Aorta (tissue), 5 donors: ENCODE measurements around the gene SNX24. TPM values are rescaled to one million over a fixed set of nuclear protein-coding genes. Genes with fewer than 3 reads are reported as not detected.
"Not testable (repeated sequence)": the region's sequence is repeated elsewhere in the genome, so short reads cannot be mapped to it uniquely, and the experiment has no call there.

ENCODE experiments used
- ATAC-seq: fragments of 200-7000 bp; cut with Tn5 transposase; one replicate; pipeline ENCODE4 v1.9.1; 2022; ENCODE audit warnings: moderate library complexity; ENCODE audit not compliant: low FRiP score
- DNase-seq, 2 donors: peaks; one replicate each; pipeline ENCODE4 v3.0.0-alpha.2; 2020
- H3K27ac ChIP-seq, 2 donors: one replicate each; pipeline ENCODE4 v1.5.1; 2013; ENCODE audit warnings: low read length in 2 of 2, mild to moderate bottlenecking in 2 of 2, moderate library complexity in 2 of 2, control low read depth in 1 of 2, inconsistent platforms in 1 of 2, low read depth in 1 of 2
- H3K27me3 ChIP-seq, 2 donors: one replicate each; pipeline ENCODE4 v1.6.1; 2013; ENCODE audit warnings: control low read depth in 1 of 2, low read length in 1 of 2, mild to moderate bottlenecking in 1 of 2, moderate library complexity in 1 of 2; ENCODE audit not compliant: insufficient read depth in 2 of 2, control insufficient read depth in 1 of 2
- H3K36me3 ChIP-seq, 2 donors: one replicate each; pipeline ENCODE4 v1.6.1; 2013; ENCODE audit warnings: control low read depth in 1 of 2, low read length in 1 of 2, mild to moderate bottlenecking in 1 of 2; ENCODE audit not compliant: insufficient read depth in 2 of 2, control insufficient read depth in 1 of 2
- H3K4me1 ChIP-seq, 2 donors: one replicate each; pipeline ENCODE4 v1.6.1; 2013; ENCODE audit warnings: low read length in 2 of 2, control low read depth in 1 of 2, mild to moderate bottlenecking in 1 of 2, moderate library complexity in 1 of 2; ENCODE audit not compliant: insufficient read depth in 2 of 2, control insufficient read depth in 1 of 2
- H3K4me3 ChIP-seq, 2 donors: one replicate each; pipeline ENCODE4 v1.5.1; 2013; ENCODE audit warnings: low read length in 2 of 2, control low read depth in 1 of 2, mild to moderate bottlenecking in 1 of 2
- H3K9me3 ChIP-seq: one replicate; pipeline ENCODE4 v1.6.1; 2013; ENCODE audit warnings: mild to moderate bottlenecking, low read length; ENCODE audit not compliant: control insufficient read depth
- WGBS, 2 donors: extraction: QIAGEN DNeasy Blood & Tissue Kit; methylation state at CpG; one replicate each; pipeline ENCODE4 v1.1.7; 2013; 5-methylcytosine and 5-hydroxymethylcytosine counted together
- intact Hi-C, 2 donors: fragments of 100-400 bp; cut with DNase I; formaldehyde crosslinking; loops; one replicate each; pipeline versions ENCODE4 v1.14.2 to v1.15.0; 2022
- polyA plus RNA-seq, 2 donors: library from polyadenylated mRNA; stranded (reverse); fragments of 200-250 nt; gene quantifications; one replicate each; pipeline ENCODE4 v1.2.3, GENCODE V29; 2013
- total RNA-seq, 2 donors: library from RNA; stranded (reverse); fragmentation: NEBNext Ultra II Directional; extraction: Animal tissue kit (Norgen Biotek cat#: 25700); gene quantifications; one replicate each; pipeline ENCODE4 v1.2.1, GENCODE V29; 2021
- donor health status: healthy with polysubstance abuse.
- donor health status: Bipolar disorder and iron deficiency.
- donor health status: DM: no; HTN: no; CAD: no.
- donor health status: DM: no; HTN: no; CAD: no.
- donor health status: DM: yes; HTN: yes; CAD: no.

Gene SNX24
- total and polyA plus RNA-seq, 4 donors, result 12.0 to 21.0 (median 16.9) TPM

GRCh38 chr5:122901346-122901745, 55.9 kb downstream of the SNX24 start:
- Histone ChIP-seq H3K27me3 (no peaks in the 10 kb centered on the region), H3K27ac (no peak overlapping the region), H3K4me1 (peaks cover 0 to 2% of the 10 kb centered on the region in 2 donors), H3K4me3 (no peak overlapping the region), H3K9me3 (no peaks in the 10 kb centered on the region), H3K36me3 (no peaks in the 10 kb centered on the region)
- 69 to 76% methylated on average over 2 of the region's 2 CpGs for WGBS, 2 donors
- intact Hi-C loops, result no loop called here
- DNase-seq, result no peak
- no peak for ATAC-seq

- Histone ChIP-seq H3K27me3 (no peaks in the 10 kb centered on the region), H3K27ac (no peak overlapping the region), H3K36me3 (no peaks in the 10 kb centered on the region), H3K4me3 (no peak overlapping the region), H3K4me1 (peaks cover 0 to 2% of the 10 kb centered on the region in 2 donors), H3K9me3 (no peaks in the 10 kb centered on the region)
- DNase-seq (no peak), ATAC-seq (no peak)
- intact Hi-C loops, result no loop called here
- WGBS, 2 donors, result 83 to 89% methylated on average over 1 of the region's 1 CpG
Measured at GRCh38 chr5:122902263-122902662, 56.9 kb downstream of the SNX24 start.

- H3K36me3 ChIP-seq, result no peaks in the 10 kb centered on the region
- ATAC-seq (peak; percentile 66), DNase-seq (peak; percentile 70 to 86)
- H3K27ac ChIP-seq, result peak overlapping the region in 1 of 2 donors; percentile 35
- 0 to 7% methylated on average over 4 of the region's 4 CpGs for WGBS, 2 donors
- H3K9me3 ChIP-seq, result no peaks in the 10 kb centered on the region
- no peaks in the 10 kb centered on the region for H3K27me3 ChIP-seq
- peaks cover 2 to 4% of the 10 kb centered on the region in 2 donors for H3K4me1 ChIP-seq
- intact Hi-C loops, result loop anchor here (5.0 kb wide), 1 partner anchor 181 kb away; the partner anchor contains the start of gene PRDM6 (in 2 of the 2)
- H3K4me3 ChIP-seq, result no peak overlapping the region
Measured at GRCh38 chr5:122906768-122907167, 61.4 kb downstream of the SNX24 start.

- Histone ChIP-seq H3K27me3 (no peaks in the 10 kb centered on the region), H3K4me3 (no peak overlapping the region), H3K27ac (no peak overlapping the region), H3K9me3 (no peaks in the 10 kb centered on the region), H3K36me3 (no peaks in the 10 kb centered on the region), H3K4me1 (peaks cover 2 to 4% of the 10 kb centered on the region in 2 donors)
- no peak for DNase-seq
- intact Hi-C loops, result loop anchor here (5.0 kb wide), 1 partner anchor 180 kb away; the partner anchor contains the start of gene PRDM6 (in 2 of the 2)
- no peak for ATAC-seq
- 14 to 15% methylated on average over 3 of the region's 3 CpGs for WGBS, 2 donors
Measured at GRCh38 chr5:122907276-122907675, 61.9 kb downstream of the SNX24 start.

GRCh38 chr5:122908108-122908507, 62.7 kb downstream of the SNX24 start:
- 26 to 30% methylated on average over 6 of the region's 6 CpGs for WGBS, 2 donors
- no peak overlapping the region for H3K4me3 ChIP-seq
- H3K9me3 ChIP-seq, result no peaks in the 10 kb centered on the region
- no peaks in the 10 kb centered on the region for H3K36me3 ChIP-seq
- intact Hi-C loops, result loop anchor here (5.0 kb wide), 1 partner anchor 179 kb away; the partner anchor contains the start of gene PRDM6 (in 2 of the 2)
- no peaks in the 10 kb centered on the region for H3K27me3 ChIP-seq
- H3K4me1 ChIP-seq, result peaks cover 2 to 4% of the 10 kb centered on the region in 2 donors
- ATAC-seq (peak; percentile 41), DNase-seq (no peak)
- peak overlapping the region in 1 of 2 donors; percentile 10 for H3K27ac ChIP-seq

- Histone ChIP-seq H3K9me3 (no peaks in the 10 kb centered on the region), H3K4me1 (peaks cover 2 to 4% of the 10 kb centered on the region in 2 donors), H3K4me3 (no peak overlapping the region), H3K36me3 (no peaks in the 10 kb centered on the region), H3K27ac (no peak overlapping the region), H3K27me3 (no peaks in the 10 kb centered on the region)
- intact Hi-C loops, result loop anchor here (5.0 kb wide), 1 partner anchor 179 kb away; the partner anchor contains the start of gene PRDM6 (in 2 of the 2)
- ATAC-seq (peak; percentile 38), DNase-seq (no peak)
- 41 to 49% methylated on average over 6 of the region's 6 CpGs for WGBS, 2 donors
Measured at GRCh38 chr5:122908662-122909061, 63.2 kb downstream of the SNX24 start.

- Histone ChIP-seq H3K4me1 (peaks cover 2 to 4% of the 10 kb centered on the region in 2 donors), H3K27ac (no peak overlapping the region), H3K9me3 (no peaks in the 10 kb centered on the region), H3K27me3 (no peaks in the 10 kb centered on the region), H3K36me3 (no peaks in the 10 kb centered on the region), H3K4me3 (no peak overlapping the region)
- WGBS, 2 donors, result 87 to 90% methylated on average over 5 of the region's 5 CpGs
- intact Hi-C loops, result loop anchor here (5.0 kb wide), 1 partner anchor 178 kb away; the partner anchor contains the start of gene PRDM6 (in 2 of the 2)
- ATAC-seq (no peak), DNase-seq (no peak)
Measured at GRCh38 chr5:122909470-122910100, 64.2 kb downstream of the SNX24 start.

- H3K36me3 ChIP-seq, H3K4me1 ChIP-seq, H3K27me3 ChIP-seq, intact Hi-C loops, H3K4me3 ChIP-seq, ATAC-seq, H3K9me3 ChIP-seq, DNase-seq, H3K27ac ChIP-seq: not testable (repeated sequence)
- 97 to 99% methylated on average over 12 to 20 of the region's 20 CpGs for WGBS, 2 donors
Measured at GRCh38 chr5:122913436-122913835, 68.0 kb downstream of the SNX24 start.
